Activated T-cell treated with anti-CD3 and anti-CD28 coated beads for 24 hours (primary cell): ENCODE measurements around the gene ZNF432.
A peak's percentile ranks its signal among the peaks of the same experiment; 100 is the strongest.
"Not testable (repeated sequence)": the region's sequence is repeated elsewhere in the genome, so short reads cannot be mapped to it uniquely, and the experiment has no call there.

Experiments
- DNase-seq: peaks from one replicate; pipeline ENCODE4 v3.0.0-alpha.2; 2020; ENCODE audit warnings: low read depth

Gene ZNF432

GRCh38 chr19:52048555-52049501 lies at the start of gene ZNF432:
Gene ZNF432, minus strand, starts transcription at chr19:52048838. Its CDS starts 1,970 bp downstream, at chr19:52046868.
- DNase-seq, result peak; percentile 76

GRCh38 chr19:52096416-52096815 lies 47.8 kb upstream of the ZNF432 start:
- DNase-seq, result not testable (repeated sequence)

- peak; percentile 85 for DNase-seq
Measured at GRCh38 chr19:52095172-52096014, 46.8 kb upstream of the ZNF432 start, which contains the start of gene ZNF841. Gene ZNF841, minus strand, starts transcription at chr19:52095765. Its CDS starts 10,964 bp downstream, at chr19:52084801.

- DNase-seq, result no peak
Measured at GRCh38 chr19:52094526-52095130, 46.0 kb upstream of the ZNF432 start.

GRCh38 chr19:52086481-52086880 lies 37.8 kb upstream of the ZNF432 start:
- no peak for DNase-seq

GRCh38 chr19:52070496-52070895 lies 21.9 kb upstream of the ZNF432 start:
- DNase-seq, result no peak

GRCh38 chr19:52069653-52070052 lies 21.0 kb upstream of the ZNF432 start:
- no peak for DNase-seq

- no peak for DNase-seq
Measured at GRCh38 chr19:52066258-52066863, 17.7 kb upstream of the ZNF432 start.

- DNase-seq, result no peak
Measured at GRCh38 chr19:52065399-52065798, 16.8 kb upstream of the ZNF432 start.

GRCh38 chr19:52056480-52056879 lies 7.8 kb upstream of the ZNF432 start:
- not testable (repeated sequence) for DNase-seq

GRCh38 chr19:52051736-52052135 lies 3.1 kb upstream of the ZNF432 start:
- not testable (repeated sequence) for DNase-seq

GRCh38 chr19:52039169-52039568 lies 9.5 kb downstream of the ZNF432 start:
- no peak for DNase-seq

GRCh38 chr19:52034051-52034728 lies 14.4 kb downstream of the ZNF432 start:
- DNase-seq, result no peak

GRCh38 chr19:52028780-52029123 lies 19.9 kb downstream of the ZNF432 start:
- DNase-seq, result no peak

GRCh38 chr19:52028027-52028779 lies 20.4 kb downstream of the ZNF432 start, which contains the start of gene ZNF614:
Gene ZNF614, minus strand, starts transcription at chr19:52028379. Its CDS starts 2,634 bp downstream, at chr19:52025745.
- peak; percentile 79 for DNase-seq

- not testable (repeated sequence) for DNase-seq
Measured at GRCh38 chr19:52026255-52026990, 22.2 kb downstream of the ZNF432 start.

- DNase-seq, result not testable (repeated sequence)
Measured at GRCh38 chr19:52024478-52024877, 24.2 kb downstream of the ZNF432 start.

- no peak for DNase-seq
Measured at GRCh38 chr19:52022193-52022592, 26.4 kb downstream of the ZNF432 start.

GRCh38 chr19:52020506-52020905 lies 28.1 kb downstream of the ZNF432 start:
- DNase-seq, result no peak

GRCh38 chr19:52010674-52011073 lies 38.0 kb downstream of the ZNF432 start:
- DNase-seq, result no peak
